Endothelial cell (in vitro differentiated cells): Measurements from ENCODE around the gene KRT10. TPM values are rescaled to one million over a fixed set of nuclear protein-coding genes. Genes with fewer than 3 reads are reported as not detected.

Experiments used
- DNase-seq: peaks from one replicate; pipeline ENCODE4 v3.0.0; 2021; ENCODE audit warnings: low spot score
- H3K27ac Mint-ChIP-seq: one replicate; pipeline ENCODE4 v1.8.0; 2021; ENCODE audit warnings: mixed read lengths, inconsistent platforms; ENCODE audit not compliant: unreplicated experiment
- H3K27me3 Mint-ChIP-seq: one replicate; pipeline ENCODE4 v1.8.0; 2021; ENCODE audit warnings: mild to moderate bottlenecking, moderate library complexity, mixed read lengths, inconsistent platforms; ENCODE audit not compliant: unreplicated experiment
- H3K36me3 Mint-ChIP-seq: one replicate; pipeline ENCODE4 v1.8.0; 2021; ENCODE audit warnings: mild to moderate bottlenecking, low read depth, mixed read lengths, inconsistent platforms; ENCODE audit not compliant: unreplicated experiment
- H3K4me1 Mint-ChIP-seq: one replicate; pipeline ENCODE4 v1.8.0; 2021; ENCODE audit warnings: mild to moderate bottlenecking, mixed read lengths, inconsistent platforms; ENCODE audit not compliant: unreplicated experiment
- H3K4me3 Mint-ChIP-seq: one replicate; pipeline ENCODE4 v1.8.0; 2021; ENCODE audit warnings: mild to moderate bottlenecking, mixed read lengths, inconsistent platforms; ENCODE audit not compliant: unreplicated experiment
- H3K9me3 Mint-ChIP-seq: one replicate; pipeline ENCODE4 v1.8.0; 2021; ENCODE audit warnings: mixed read lengths, inconsistent platforms; ENCODE audit not compliant: unreplicated experiment
- CTCF ChIP-seq: fragments of 200-600 bp; sonication (generic); IDR thresholded peaks from one replicate; pipeline ENCODE4 v1.5.0; 2021; ENCODE audit warnings: antibody characterized with exemption; ENCODE audit not compliant: unreplicated experiment
- total RNA-seq: library from RNA; stranded (reverse); fragmentation: NEBNext Ultra II Directional; extraction: Animal tissue kit (Norgen Biotek cat#: 25700); gene quantifications from one replicate; pipeline ENCODE4 v1.2.1, GENCODE V29; 2021; ENCODE audit not compliant: unreplicated experiment

The KRT10 gene
- total RNA-seq, 1 donor from 2014 or later, result 28.2 TPM

- peaks cover 9% of the 10 kb centered on the region for H3K36me3 Mint-ChIP-seq
- no peak overlapping the region for H3K4me3 Mint-ChIP-seq
- H3K4me1 Mint-ChIP-seq, result peaks cover 18% of the 10 kb centered on the region
- H3K27me3 Mint-ChIP-seq, result peaks cover 3% of the 10 kb centered on the region
- H3K27ac Mint-ChIP-seq, result no peak overlapping the region
- TF ChIP-seq CTCF, result no peak
- no peak for DNase-seq
- H3K9me3 Mint-ChIP-seq, result no peaks in the 10 kb centered on the region
Observed at GRCh38 chr17:40825599-40825998, 3.2 kb upstream of the KRT10 start.

- DNase-seq, result no peak
- H3K36me3 Mint-ChIP-seq, result peaks cover 9% of the 10 kb centered on the region
- H3K27me3 Mint-ChIP-seq, result peaks cover 3% of the 10 kb centered on the region
- peaks cover 31% of the 10 kb centered on the region for H3K4me1 Mint-ChIP-seq
- no peaks in the 10 kb centered on the region for H3K9me3 Mint-ChIP-seq
- no peak overlapping the region for H3K4me3 Mint-ChIP-seq
- TF ChIP-seq CTCF, result no peak
- H3K27ac Mint-ChIP-seq, result no peak overlapping the region
Observed at GRCh38 chr17:40824015-40824832, 1.8 kb upstream of the KRT10 start.

GRCh38 chr17:40821536-40821935 lies 878 bp downstream of the KRT10 start:
- no peak for DNase-seq
- Mint-ChIP-seq H3K4me3 (no peak overlapping the region), H3K27me3 (peaks cover 2% of the 10 kb centered on the region), H3K4me1 (peaks cover 30% of the 10 kb centered on the region), H3K27ac (no peak overlapping the region), H3K9me3 (no peaks in the 10 kb centered on the region), H3K36me3 (peaks cover 19% of the 10 kb centered on the region)
- TF ChIP-seq CTCF, result no peak

GRCh38 chr17:40820228-40820838 lies 2.1 kb downstream of the KRT10 start:
- Mint-ChIP-seq H3K9me3 (no peaks in the 10 kb centered on the region), H3K27me3 (no peaks in the 10 kb centered on the region), H3K4me1 (peaks cover 30% of the 10 kb centered on the region), H3K27ac (peak overlapping the region; percentile 95), H3K36me3 (peaks cover 17% of the 10 kb centered on the region), H3K4me3 (peak overlapping the region; percentile 2)
- no peak for DNase-seq
- TF ChIP-seq CTCF, result no peak
